IMR-90 (cell line): ENCODE measurements around the gene CFAP73. TPM values are rescaled to one million over a fixed set of nuclear protein-coding genes. Genes with fewer than 3 reads are reported as not detected.
A peak's percentile ranks its signal among the peaks of the same experiment; 100 is the strongest.

Experiments
- ATAC-seq: fragments of 200-7000 bp; cut with Tn5 transposase; 2 replicates; pipeline ENCODE4 v1.9.1; 2020; ENCODE audit warnings: low read depth, mild to moderate bottlenecking, moderate library complexity
- BruUV-seq: library from RNA; stranded (reverse); fragments of 400-500 nt; replicated peaks from 2 replicates; lab custom pipeline; 2021; lab: Mats Ljungman, UMichigan
- CTCF ChIA-PET: fragments of 300-600 bp; formaldehyde crosslinking; extraction: SDS; loops from one replicate; lab custom pipeline; 2021; ENCODE audit warnings: antibody characterized with exemption; lab: Yijun Ruan, JAX
- POLR2A ChIA-PET: fragments of 300-600 bp; sonication (Branson Sonifier 250); formaldehyde crosslinking; loops from one replicate; lab custom pipeline; 2022; ENCODE audit warnings: antibody characterized with exemption; ENCODE audit not compliant: unreplicated experiment; lab: Charles Lee
- DNase-seq: peaks from one replicate; pipeline ENCODE4 v3.0.0; 2013
- H2AFZ ChIP-seq: replicated peaks from 2 replicates; pipeline ENCODE3; 2013; ENCODE audit warnings: low read length, mild to moderate bottlenecking; ENCODE audit not compliant: poor library complexity
- H2AK5ac ChIP-seq: 2 replicates; pipeline ENCODE4 v1.6.1; 2013; ENCODE audit warnings: low read depth, low read length, inconsistent platforms
- H2AK9ac ChIP-seq: replicated peaks from 2 replicates; pipeline ENCODE3; 2013; ENCODE audit warnings: mild to moderate bottlenecking, low read depth, low read length, moderate library complexity; ENCODE audit not compliant: poor library complexity
- H2BK120ac ChIP-seq: 2 replicates; pipeline ENCODE4 v1.6.1; 2013; ENCODE audit warnings: low read depth, low read length, inconsistent platforms
- H2BK15ac ChIP-seq: 3 replicates; pipeline ENCODE4 v1.6.1; 2013; ENCODE audit warnings: low read depth, low read length, inconsistent platforms
- H2BK20ac ChIP-seq: 2 replicates; pipeline ENCODE4 v1.6.1; 2013; ENCODE audit warnings: low read depth, mild to moderate bottlenecking, inconsistent platforms, low read length, moderate library complexity
- H2BK5ac ChIP-seq: 2 replicates; pipeline ENCODE4 v1.6.1; 2013; ENCODE audit warnings: mild to moderate bottlenecking, low read depth, low read length, inconsistent platforms; ENCODE audit not compliant: poor library complexity, severe bottlenecking
- H3K14ac ChIP-seq: replicated peaks from 2 replicates; pipeline ENCODE4 v1.6.1; 2013; ENCODE audit warnings: low read depth, low read length, inconsistent platforms
- H3K18ac ChIP-seq: 2 replicates; pipeline ENCODE4 v1.6.1; 2013; ENCODE audit warnings: low read depth, low read length, control low read depth
- H3K23ac ChIP-seq: 2 replicates; pipeline ENCODE4 v1.6.1; 2013; ENCODE audit warnings: low read depth, low read length, inconsistent platforms
- H3K27ac ChIP-seq: 2 replicates; pipeline ENCODE4 v1.5.1; 2013; ENCODE audit warnings: mild to moderate bottlenecking, control low read depth, low read length; ENCODE audit not compliant: insufficient read depth
- H3K27me3 ChIP-seq: 2 replicates; pipeline ENCODE4 v1.6.1; 2013; ENCODE audit warnings: low read length; ENCODE audit not compliant: control insufficient read depth, insufficient read depth
- H3K36me3 ChIP-seq: 2 replicates; pipeline ENCODE4 v1.6.1; 2013; ENCODE audit warnings: low read length, mixed read lengths; ENCODE audit not compliant: control insufficient read depth, insufficient read depth
- H3K4ac ChIP-seq: 2 replicates; pipeline ENCODE4 v1.6.1; 2013; ENCODE audit warnings: low read depth, low read length, inconsistent platforms
- H3K4me1 ChIP-seq: 2 replicates; pipeline ENCODE4 v1.6.1; 2013; ENCODE audit warnings: low read length, mixed read lengths; ENCODE audit not compliant: control insufficient read depth, insufficient read depth
- H3K4me2 ChIP-seq: 2 replicates; pipeline ENCODE4 v1.6.1; 2013; ENCODE audit warnings: low read depth, mild to moderate bottlenecking, control low read depth, low read length, moderate library complexity
- H3K4me3 ChIP-seq: 2 replicates; pipeline ENCODE4 v1.5.1; 2013; ENCODE audit warnings: low read depth, mild to moderate bottlenecking, control low read depth, low read length, moderate library complexity; ENCODE audit not compliant: insufficient read depth
- H3K56ac ChIP-seq: 2 replicates; pipeline ENCODE4 v1.6.1; 2013; ENCODE audit warnings: low read length, inconsistent platforms; ENCODE audit not compliant: insufficient read depth; ENCODE audit errors: extremely low read depth
- H3K79me1 ChIP-seq, 2 experiments: 2 replicates each; pipeline ENCODE4 v1.6.1; 2013; ENCODE audit warnings: low read length in 2 of 2, inconsistent platforms in 1 of 2, low read depth in 1 of 2
- H3K9ac ChIP-seq: 2 replicates; pipeline ENCODE4 v1.6.1; 2013; ENCODE audit warnings: low read depth, low read length, control low read depth
- H3K9me1 ChIP-seq: 2 replicates; pipeline ENCODE4 v1.6.1; 2013; ENCODE audit warnings: low read length, inconsistent platforms; ENCODE audit not compliant: insufficient read depth
- H3K9me3 ChIP-seq: 2 replicates; pipeline ENCODE4 v1.6.1; 2013; ENCODE audit warnings: low read length; ENCODE audit not compliant: control insufficient read depth, insufficient read depth
- H4K20me1 ChIP-seq: 2 replicates; pipeline ENCODE4 v1.6.1; 2013; ENCODE audit warnings: low read length, inconsistent platforms; ENCODE audit not compliant: insufficient read depth
- H4K5ac ChIP-seq: 2 replicates; pipeline ENCODE4 v1.6.1; 2013; ENCODE audit warnings: mild to moderate bottlenecking, low read depth, low read length, control low read depth
- H4K8ac ChIP-seq, 2 experiments: 2 replicates each; pipeline ENCODE4 v1.6.1; 2013; ENCODE audit warnings: low read depth in 2 of 2, low read length in 2 of 2, control low read depth in 1 of 2, inconsistent platforms in 1 of 2
- H4K91ac ChIP-seq: 2 replicates; pipeline ENCODE4 v1.6.1; 2013; ENCODE audit warnings: low read depth, low read length, inconsistent platforms; ENCODE audit not compliant: insufficient read depth
- CHD1 ChIP-seq: IDR thresholded peaks from 2 replicates; pipeline ENCODE4 v1.6.1; 2012; ENCODE audit warnings: low read depth, low read length, improper control_type of control experiment
- MAFK ChIP-seq: IDR thresholded peaks from 2 replicates; pipeline ENCODE4 v1.6.1; 2012; ENCODE audit warnings: low read depth, low read length, improper control_type of control experiment
- SMC3 ChIP-seq: fragments of 150-350 bp; IDR thresholded peaks from 2 replicates; pipeline ENCODE4 v1.6.1; 2016; ENCODE audit warnings: low read depth, mild to moderate bottlenecking, antibody characterized with exemption, low read length, moderate library complexity
- WGBS, 2 experiments: methylation state at CpG; one replicate each; pipeline versions ENCODE4 v1.1.5 to v1.1.7; 2013; ENCODE audit warnings: missing lambda C conversion rate in 2 of 2; ENCODE audit not compliant: insufficient read length in 1 of 2; ENCODE audit errors: extremely low coverage in 2 of 2; 5-methylcytosine and 5-hydroxymethylcytosine counted together
- dilution Hi-C: fragments of 300-500 bp; cut with HindIII; formaldehyde crosslinking; loops from one replicate; pipeline ENCODE4 v1.14.3; 2018; ENCODE audit warnings: low sequenced_read_pairs; ENCODE audit not compliant: unreplicated experiment
- in situ Hi-C: fragments of 300-500 bp; cut with MboI; formaldehyde crosslinking; loops from 3 replicates; pipeline ENCODE4 v1.14.3; 2019; ENCODE audit warnings: low sequenced_read_pairs, inconsistent platforms, mixed read lengths
- intact Hi-C: fragments of 100-400 bp; cut with micrococcal nuclease; formaldehyde crosslinking; loops from 2 replicates; pipeline ENCODE4 v1.10.0; 2022
- polyA plus RNA-seq, 3 experiments: library from polyadenylated mRNA; depleted of rRNA; stranded (reverse); fragments of >200 nt; gene quantifications; 2 replicates each; pipeline ENCODE4 v1.2.3, GENCODE V29; 2012; ENCODE audit warnings: low replicate concordance in 1 of 3
- total RNA-seq: library from RNA; depleted of rRNA; stranded (reverse); fragments of >200 nt; gene quantifications from 2 replicates; pipeline ENCODE4 v1.2.3, GENCODE V29; 2012

Gene CFAP73
- total and polyA plus RNA-seq, 2 of the 4 experiments (the other 2 are of a cell fraction): not detected

DNA sequence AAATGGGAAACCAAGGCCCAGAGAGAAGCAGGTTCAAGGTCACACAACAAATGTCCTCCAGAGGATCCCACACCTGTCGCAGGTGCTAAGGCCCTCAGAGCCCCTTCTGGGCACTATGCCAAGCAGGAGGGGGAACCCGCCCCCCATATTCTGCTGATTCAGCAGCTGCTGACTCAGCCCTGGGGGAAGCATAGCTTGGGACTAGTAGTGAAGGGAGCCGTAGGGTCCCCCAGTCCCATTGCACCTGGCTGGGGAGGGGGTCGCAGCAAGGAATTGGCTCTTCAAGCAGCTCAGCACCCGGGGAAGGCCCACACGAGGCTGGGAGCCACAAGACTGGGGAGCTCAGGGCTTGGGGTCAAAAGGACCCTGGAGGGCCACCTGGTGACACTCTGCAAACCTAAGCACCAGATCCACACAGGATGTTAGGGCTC is 15.0 kb upstream of the CFAP73 start:
- H3K4me2 ChIP-seq: no peak overlapping the region
- in situ Hi-C loops (no loop called here), intact Hi-C loops (no loop called here), dilution Hi-C loops (no loop called here)
- no peak overlapping the region for H3K23ac ChIP-seq
- no peaks in the 10 kb centered on the region for H3K9me3 ChIP-seq
- peaks cover 1% of the 10 kb centered on the region; the same call in 1 of the 2 replicates for H3K27me3 ChIP-seq
- H2BK120ac ChIP-seq: no peak overlapping the region
- no peak overlapping the region for H2BK20ac ChIP-seq
- H3K14ac ChIP-seq: no peak overlapping the region
- H2AK9ac ChIP-seq: no peak overlapping the region
- H3K36me3 ChIP-seq: no peaks in the 10 kb centered on the region
- no peak overlapping the region for H4K91ac ChIP-seq
- no peak overlapping the region for H2AK5ac ChIP-seq
- ATAC-seq (no peak), DNase-seq (no peak)
- TF ChIP-seq CHD1 (no peak), MAFK (peak; percentile 76; the same call in 1 of the 2 replicates), SMC3 (no peak)
- H2BK15ac ChIP-seq: no peak overlapping the region
- H2AFZ ChIP-seq: no peak overlapping the region
- H3K9ac ChIP-seq: no peak overlapping the region
- no CpG with 5 or more reads among the region's 6 CpGs for WGBS, 2 experiments
- H4K20me1 ChIP-seq: no peaks in the 10 kb centered on the region
- H3K18ac ChIP-seq: no peak overlapping the region
- ChIA-PET POLR2A (no interaction called here), CTCF (no interaction called here)
- no peak overlapping the region for H3K4ac ChIP-seq
- BruUV-seq: no TSS peak
- H3K4me3 ChIP-seq: no peak overlapping the region
- no peak overlapping the region for H4K5ac ChIP-seq
- no peaks in the 10 kb centered on the region for H3K9me1 ChIP-seq
- no peaks in the 10 kb centered on the region for H3K79me1 ChIP-seq
- H4K8ac ChIP-seq: no peak overlapping the region
- no peak overlapping the region for H3K27ac ChIP-seq
- H3K56ac ChIP-seq: no peak overlapping the region
- no peaks in the 10 kb centered on the region for H3K4me1 ChIP-seq
- no peak overlapping the region for H2BK5ac ChIP-seq
